ENCODE data around the gene SOCS4.

Gene SOCS4

GRCh38 chr14:55051165-55051422 lies 24.1 kb downstream of the SOCS4 start:
- H3K4me3 ChIP-seq (ENCODE audit: low read depth, low read length): peak overlapping the region; percentile 100
- TF ChIP-seq, protein P1, sequence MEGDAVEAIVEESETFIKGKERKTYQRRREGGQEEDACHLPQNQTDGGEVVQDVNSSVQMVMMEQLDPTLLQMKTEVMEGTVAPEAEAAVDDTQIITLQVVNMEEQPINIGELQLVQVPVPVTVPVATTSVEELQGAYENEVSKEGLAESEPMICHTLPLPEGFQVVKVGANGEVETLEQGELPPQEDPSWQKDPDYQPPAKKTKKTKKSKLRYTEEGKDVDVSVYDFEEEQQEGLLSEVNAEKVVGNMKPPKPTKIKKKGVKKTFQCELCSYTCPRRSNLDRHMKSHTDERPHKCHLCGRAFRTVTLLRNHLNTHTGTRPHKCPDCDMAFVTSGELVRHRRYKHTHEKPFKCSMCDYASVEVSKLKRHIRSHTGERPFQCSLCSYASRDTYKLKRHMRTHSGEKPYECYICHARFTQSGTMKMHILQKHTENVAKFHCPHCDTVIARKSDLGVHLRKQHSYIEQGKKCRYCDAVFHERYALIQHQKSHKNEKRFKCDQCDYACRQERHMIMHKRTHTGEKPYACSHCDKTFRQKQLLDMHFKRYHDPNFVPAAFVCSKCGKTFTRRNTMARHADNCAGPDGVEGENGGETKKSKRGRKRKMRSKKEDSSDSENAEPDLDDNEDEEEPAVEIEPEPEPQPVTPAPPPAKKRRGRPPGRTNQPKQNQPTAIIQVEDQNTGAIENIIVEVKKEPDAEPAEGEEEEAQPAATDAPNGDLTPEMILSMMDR (IDR thresholded peaks at IDR 0.05; ENCODE audit: low read depth, low read length): no peak
- in situ Hi-C loops (cut with HindIII; ENCODE audit: low sequenced_read_pairs): no loop called here
- no peak for DNase-seq (ENCODE audit: low read depth, low spot score)

DNA sequence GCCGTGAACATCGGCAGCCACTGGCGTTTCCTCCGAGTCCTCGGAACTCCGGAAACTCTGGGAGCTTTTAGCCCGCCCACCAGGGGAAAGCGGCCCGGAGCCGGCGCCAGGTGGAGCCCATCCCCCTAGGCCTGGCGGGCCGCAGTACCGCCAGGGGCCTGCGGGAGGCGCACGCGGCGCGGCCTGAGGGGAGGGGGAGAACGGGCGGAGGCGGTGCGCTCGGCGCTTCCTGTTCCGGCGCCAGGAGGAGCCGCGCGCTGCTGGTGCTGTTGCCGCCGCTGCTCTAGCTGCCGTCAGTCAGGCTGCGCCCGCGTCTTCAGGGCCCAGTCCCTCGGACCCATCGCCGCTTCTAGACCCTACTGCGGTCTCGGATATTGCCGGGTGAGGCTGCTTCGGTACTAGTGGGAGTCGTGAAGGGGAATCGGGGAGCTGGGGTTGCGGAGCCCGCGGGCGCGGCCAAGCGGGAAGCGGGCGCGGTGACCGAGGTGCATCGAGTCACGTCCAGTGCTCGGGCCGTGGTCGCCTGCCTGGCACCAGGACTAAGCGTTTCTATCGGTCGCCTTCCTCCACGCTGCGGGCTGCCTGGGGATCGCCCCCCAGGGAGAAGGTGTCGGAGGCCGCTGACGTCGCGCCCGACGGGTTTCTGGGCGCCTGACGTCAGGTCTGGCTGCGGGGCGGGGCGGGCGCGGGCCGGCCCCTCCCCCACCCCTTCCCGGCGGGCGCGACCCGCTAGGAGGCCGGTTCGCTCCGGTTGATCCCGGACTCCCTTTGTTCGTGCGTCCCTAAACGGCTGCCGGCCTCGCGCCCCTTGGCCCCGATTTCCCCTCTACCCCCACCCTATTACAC lies 24.6 kb downstream of the SOCS4 start, which contains the start of gene MAPK1IP1L:
Gene MAPK1IP1L (plus strand): TSS at position 225 of the 846 bp plus-strand sequence. CDS start 10,037 bp downstream, outside the sequence.
- DNase-seq (ENCODE audit: low read depth, low spot score): peak; percentile 94
- TF ChIP-seq, protein P1 (IDR thresholded peaks at IDR 0.05; ENCODE audit: low read depth, low read length): peak; percentile 89
- in situ Hi-C loops (cut with HindIII; ENCODE audit: low sequenced_read_pairs): no loop called here
- peak within 1 kb of the TSS; percentile 100 for H3K4me3 ChIP-seq (ENCODE audit: low read depth, low read length)

DNA sequence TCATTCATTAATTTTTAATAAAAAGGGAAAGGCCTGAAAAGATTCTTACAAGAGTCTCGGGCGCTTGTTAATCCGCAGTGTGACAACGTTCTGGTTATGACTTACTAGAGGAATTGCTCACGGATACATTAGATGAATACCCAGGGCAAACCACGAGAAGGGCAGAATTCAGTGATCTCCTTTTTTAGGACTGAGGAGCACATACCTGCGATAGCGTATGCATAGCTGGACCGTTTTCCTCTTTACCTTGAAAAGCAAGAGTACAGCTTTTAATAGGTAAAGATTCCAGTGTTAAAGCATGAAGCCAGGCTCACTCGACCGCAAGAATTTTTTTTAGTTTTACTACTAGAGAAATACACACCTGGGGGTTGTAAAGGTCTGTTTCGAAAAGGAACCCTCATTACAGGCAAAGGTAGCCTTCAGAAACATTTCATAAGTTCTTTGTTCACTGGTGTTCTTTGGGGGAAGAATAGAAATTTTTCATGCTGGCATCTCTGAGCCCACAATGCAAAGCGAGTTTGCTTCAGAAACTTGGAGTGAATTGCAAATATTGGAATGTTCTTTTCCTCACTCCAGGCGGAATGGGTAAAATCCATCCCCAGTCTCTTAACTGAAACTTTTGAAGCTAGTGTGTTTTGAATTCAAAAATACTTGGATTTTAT lies 25.4 kb downstream of the SOCS4 start:
- peak overlapping the region; percentile 100 for H3K4me3 ChIP-seq (ENCODE audit: low read depth, low read length)
- TF ChIP-seq, protein P1 (IDR thresholded peaks at IDR 0.05; ENCODE audit: low read depth, low read length): no peak
- in situ Hi-C loops (cut with HindIII; ENCODE audit: low sequenced_read_pairs): no loop called here
- DNase-seq (ENCODE audit: low read depth, low spot score): peak; percentile 38

GRCh38 chr14:55053018-55053417 lies 26.0 kb downstream of the SOCS4 start:
- peak overlapping the region; percentile 100 for H3K4me3 ChIP-seq (ENCODE audit: low read depth, low read length)
- DNase-seq (ENCODE audit: low read depth, low spot score): no peak
- in situ Hi-C loops (cut with HindIII; ENCODE audit: low sequenced_read_pairs): no loop called here
- TF ChIP-seq, protein P1 (IDR thresholded peaks at IDR 0.05; ENCODE audit: low read depth, low read length): no peak

DNA sequence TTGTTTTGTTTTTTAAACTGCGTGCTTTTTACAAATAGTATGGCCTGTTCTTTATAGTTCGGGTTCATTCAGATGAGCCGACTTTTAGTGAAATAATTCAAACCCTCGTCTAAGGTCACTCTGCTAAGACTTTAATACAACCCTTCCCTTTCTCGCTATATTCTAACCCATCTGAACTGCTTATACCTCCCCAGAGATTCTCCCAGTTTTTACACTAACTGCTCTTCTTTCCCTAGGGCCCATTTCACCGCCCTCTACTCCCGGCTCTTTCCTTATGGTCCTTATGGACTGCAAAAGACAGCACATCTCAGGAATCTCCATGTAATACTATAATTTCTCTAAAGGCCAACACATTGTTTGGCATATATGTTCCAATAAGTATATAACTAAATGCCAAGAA lies 26.5 kb downstream of the SOCS4 start:
- in situ Hi-C loops (cut with HindIII; ENCODE audit: low sequenced_read_pairs): no loop called here
- no peak for DNase-seq (ENCODE audit: low read depth, low spot score)
- peak overlapping the region; percentile 100 for H3K4me3 ChIP-seq (ENCODE audit: low read depth, low read length)
- TF ChIP-seq, protein P1 (IDR thresholded peaks at IDR 0.05; ENCODE audit: low read depth, low read length): no peak

- no peak for DNase-seq (ENCODE audit: low read depth, low spot score)
- in situ Hi-C loops (cut with HindIII; ENCODE audit: low sequenced_read_pairs): no loop called here
Observed at GRCh38 chr14:55054098-55054497, 27.1 kb downstream of the SOCS4 start.

More at GRCh38 chr14:55054098-55054497, 27.1 kb downstream of the SOCS4 start:
- TF ChIP-seq, protein P1 (IDR thresholded peaks at IDR 0.05; ENCODE audit: low read depth, low read length): no peak
- no peak overlapping the region for H3K4me3 ChIP-seq (ENCODE audit: low read depth, low read length)
